Thyroid gland (tissue), 4 donors: ENCODE measurements around the gene PNKD. TPM values are rescaled to one million over a fixed set of nuclear protein-coding genes. Genes with fewer than 3 reads are reported as not detected.

ENCODE experiments used
- DNase-seq, 2 donors: peaks; one replicate each; pipeline ENCODE4 v3.0.0-alpha.2; 2019
- H3K27ac ChIP-seq, 3 donors: fragments of 200-600 bp; sonication (generic); 1 replicate in 2 of 3; 2 replicates in 1 of 3; pipeline ENCODE4 v1.5.1; 2016 to 2019; ENCODE audit warnings: mild to moderate bottlenecking in 1 of 3, moderate library complexity in 1 of 3
- H3K27me3 ChIP-seq: fragments of 200-600 bp; sonication (generic); one replicate; pipeline ENCODE4 v1.5.1; 2019
- H3K36me3 ChIP-seq, 2 donors: fragments of 200-600 bp; sonication (generic); one replicate each; pipeline ENCODE4 v1.5.1; 2016 to 2019
- H3K4me1 ChIP-seq, 2 donors: fragments of 200-600 bp; sonication (generic); one replicate each; pipeline ENCODE4 v1.5.1; 2017 to 2019
- H3K4me3 ChIP-seq, 3 donors: fragments of 200-600 bp; sonication (generic); replicated peaks in 1 of 3; 1 replicate in 2 of 3; 2 replicates in 1 of 3; pipeline ENCODE4 v1.5.1; 2016; ENCODE audit warnings: mild to moderate bottlenecking in 1 of 3
- H3K9me3 ChIP-seq: fragments of 200-600 bp; sonication (generic); one replicate; pipeline ENCODE4 v1.5.1; 2017
- CTCF ChIP-seq, 6 experiments: fragments of 200-600 bp in 3 of 6; fragments of 450-650 bp in 3 of 6; sonication (generic) in 3 of 6; IDR thresholded peaks; one replicate each; pipeline ENCODE4 v1.5.1; 2016 to 2019; ENCODE audit warnings: antibody characterized with exemption in 6 of 6, mild to moderate bottlenecking in 2 of 6, inconsistent platforms in 1 of 6, moderate library complexity in 1 of 6
- POLR2A ChIP-seq, 2 donors: fragments of 450-650 bp; IDR thresholded peaks; one replicate each; pipeline ENCODE4 v1.6.1; 2017; ENCODE audit warnings: antibody characterized with exemption in 2 of 2, mild to moderate bottlenecking in 2 of 2, moderate library complexity in 1 of 2
- WGBS, 2 donors: methylation state at CpG; one replicate each; pipeline ENCODE4 v1.1.5; 2017; 5-methylcytosine and 5-hydroxymethylcytosine counted together
- intact Hi-C: fragments of 100-400 bp; cut with DNase I; formaldehyde crosslinking; loops from one replicate; pipeline ENCODE4 v1.15.1; 2023
- total RNA-seq, 4 donors: library from RNA; depleted of rRNA; stranded (reverse); fragments of >200 nt; gene quantifications; one replicate each; pipeline ENCODE4 v1.2.3, GENCODE V29; 2016

PNKD gene
- total RNA-seq, 4 donors from 2014 or later = 57.0 to 110 (median 81.8) TPM

- Histone ChIP-seq H3K4me3 (no peak overlapping the region), H3K4me1 (peaks cover 6 to 26% of the 10 kb centered on the region in 2 donors), H3K27me3 (no peaks in the 10 kb centered on the region), H3K27ac (peak overlapping the region in 1 of 3 donors; percentile 52), H3K9me3 (no peaks in the 10 kb centered on the region), H3K36me3 (no peaks in the 10 kb centered on the region)
- TF ChIP-seq CTCF (IDR thresholded peaks at IDR 0.05) = no peak
- no peak for TF ChIP-seq POLR2A (IDR thresholded peaks at IDR 0.05)
- WGBS, 2 donors = 70 to 73% methylated on average over 23 of the region's 23 CpGs
- intact Hi-C loops = no loop called here
- no peak for DNase-seq
Observed at GRCh38 chr2:218386505-218387368, 116.4 kb downstream of the PNKD start.

- H3K27me3 ChIP-seq = no peaks in the 10 kb centered on the region
- H3K4me3 ChIP-seq = peak overlapping the region in 2 of 3 donors; percentile 2 to 9
- WGBS, 2 donors = 16 to 32% methylated on average over 27 to 29 of the region's 38 CpGs
- no peaks in the 10 kb centered on the region for H3K36me3 ChIP-seq
- peak overlapping the region; percentile 52 to 64 (median 63) for H3K27ac ChIP-seq
- TF ChIP-seq POLR2A (IDR thresholded peaks at IDR 0.05) = no peak
- no peak for TF ChIP-seq CTCF (IDR thresholded peaks at IDR 0.05)
- intact Hi-C loops = no loop called here
- H3K4me1 ChIP-seq = peaks cover 0 to 18% of the 10 kb centered on the region in 2 donors
- H3K9me3 ChIP-seq = no peaks in the 10 kb centered on the region
- peak; percentile 66 to 72 for DNase-seq
Observed at GRCh38 chr2:218387369-218388194, 117.3 kb downstream of the PNKD start.

- 89 to 96% methylated on average over 17 of the region's 17 CpGs for WGBS, 2 donors
- Histone ChIP-seq H3K4me3 (no peak overlapping the region), H3K9me3 (no peaks in the 10 kb centered on the region), H3K27me3 (no peaks in the 10 kb centered on the region), H3K4me1 (peaks cover 0 to 15% of the 10 kb centered on the region in 2 donors), H3K27ac (no peak overlapping the region), H3K36me3 (no peaks in the 10 kb centered on the region)
- TF ChIP-seq CTCF (IDR thresholded peaks at IDR 0.05) (no peak), POLR2A (IDR thresholded peaks at IDR 0.05) (no peak)
- no peak for DNase-seq
- intact Hi-C loops = loop anchor here (5.0 kb wide), 2 partner anchors 87 to 112 kb away; no protein-coding TSS in a partner anchor
Observed at GRCh38 chr2:218389333-218390150, 119.2 kb downstream of the PNKD start.

GRCh38 chr2:218391202-218391601 lies 120.9 kb downstream of the PNKD start:
- 89 to 96% methylated on average over 21 to 23 of the region's 23 CpGs for WGBS, 2 donors
- H3K9me3 ChIP-seq = no peaks in the 10 kb centered on the region
- no peak for DNase-seq
- H3K36me3 ChIP-seq = no peaks in the 10 kb centered on the region
- TF ChIP-seq CTCF (IDR thresholded peaks at IDR 0.05) = no peak
- no peak for TF ChIP-seq POLR2A (IDR thresholded peaks at IDR 0.05)
- H3K4me3 ChIP-seq = no peak overlapping the region
- H3K4me1 ChIP-seq = peaks cover 0 to 22% of the 10 kb centered on the region in 2 donors
- intact Hi-C loops = loop anchor here (5.0 kb wide), 2 partner anchors 89 to 114 kb away; no protein-coding TSS in a partner anchor
- H3K27me3 ChIP-seq = no peaks in the 10 kb centered on the region
- H3K27ac ChIP-seq = no peak overlapping the region
